Tibial nerve (tissue), 4 donors: ENCODE results near the gene SMOC1. TPM values are rescaled to one million over a fixed set of nuclear protein-coding genes. Genes with fewer than 3 reads are reported as not detected.

Source experiments
- DNase-seq, 2 donors: peaks; one replicate each; pipeline ENCODE4 v3.0.0-alpha.2; 2019; ENCODE audit warnings: low spot score in 2 of 2
- H3K27ac ChIP-seq, 4 donors: fragments of 200-600 bp; sonication (generic) in 3 of 4; one replicate each; pipeline ENCODE4 v1.5.1; 2017 to 2019; ENCODE audit warnings: mild to moderate bottlenecking in 1 of 4
- H3K27me3 ChIP-seq, 2 donors: fragments of 200-600 bp; sonication (generic) in 1 of 2; one replicate each; pipeline versions ENCODE4 v1.5.1 to v1.6.0; 2017 to 2019
- H3K36me3 ChIP-seq, 3 donors: fragments of 200-600 bp; sonication (generic); one replicate each; pipeline ENCODE4 v1.5.1; 2018 to 2019
- H3K4me1 ChIP-seq, 4 donors: fragments of 200-600 bp; sonication (generic) in 3 of 4; one replicate each; pipeline ENCODE4 v1.5.1; 2017 to 2019
- H3K4me3 ChIP-seq, 4 donors: fragments of 200-600 bp; sonication (generic) in 3 of 4; one replicate each; pipeline ENCODE4 v1.5.1; 2017 to 2019; ENCODE audit warnings: mild to moderate bottlenecking in 1 of 4, moderate library complexity in 1 of 4
- H3K9me3 ChIP-seq, 4 donors: fragments of 200-600 bp; sonication (generic) in 3 of 4; one replicate each; pipeline ENCODE4 v1.5.1; 2017 to 2019
- CTCF ChIP-seq, 5 experiments: fragments of 200-600 bp in 3 of 5; fragments of 450-650 bp in 2 of 5; sonication (generic) in 3 of 5; IDR thresholded peaks; one replicate each; pipeline ENCODE4 v1.5.1; 2016 to 2019; ENCODE audit warnings: antibody characterized with exemption in 5 of 5, mild to moderate bottlenecking in 3 of 5, moderate library complexity in 2 of 5
- EP300 ChIP-seq, 2 donors: sonication (generic); formaldehyde crosslinking; IDR thresholded peaks; one replicate each; pipeline ENCODE4 v1.6.1; 2017; ENCODE audit warnings: antibody characterized with exemption in 2 of 2, mild to moderate bottlenecking in 1 of 2
- POLR2A ChIP-seq, 2 donors: fragments of 450-650 bp; IDR thresholded peaks; one replicate each; pipeline ENCODE4 v1.6.1; 2017; ENCODE audit warnings: antibody characterized with exemption in 2 of 2, mild to moderate bottlenecking in 2 of 2, moderate library complexity in 2 of 2
- WGBS, 2 donors: methylation state at CpG; one replicate each; pipeline ENCODE4 v1.1.5; 2018; 5-methylcytosine and 5-hydroxymethylcytosine counted together
- total RNA-seq, 4 donors: library from RNA; depleted of rRNA; stranded (reverse); fragments of >200 nt; gene quantifications; one replicate each; pipeline ENCODE4 v1.1.0, GENCODE V29; 2016

The SMOC1 gene
- total RNA-seq, 4 donors from 2014 or later: 6.0 to 14.4 (median 13.3) TPM

- Histone ChIP-seq H3K27ac (no peak overlapping the region), H3K27me3 (no peaks in the 10 kb centered on the region), H3K4me3 (no peak overlapping the region), H3K4me1 (peaks cover 0 to 31% (median 0%) of the 10 kb centered on the region in 4 donors), H3K9me3 (no peaks in the 10 kb centered on the region), H3K36me3 (no peaks in the 10 kb centered on the region)
- WGBS, 2 donors: 60 to 66% methylated on average over 3 of the region's 3 CpGs
- TF ChIP-seq CTCF (IDR thresholded peaks at IDR 0.05) (no peak), POLR2A (IDR thresholded peaks at IDR 0.05) (no peak), EP300 (IDR thresholded peaks at IDR 0.05) (no peak)
- DNase-seq: no peak
These were observed 113.3 kb downstream of the SMOC1 start for GRCh38 chr14:69992564-69992963.

- peaks cover 0 to 28% (median 0%) of the 10 kb centered on the region in 4 donors for H3K4me1 ChIP-seq
- no peak overlapping the region for H3K27ac ChIP-seq
- TF ChIP-seq CTCF (IDR thresholded peaks at IDR 0.05) (no peak), EP300 (IDR thresholded peaks at IDR 0.05) (no peak), POLR2A (IDR thresholded peaks at IDR 0.05) (no peak)
- DNase-seq: no peak
- H3K27me3 ChIP-seq: no peaks in the 10 kb centered on the region
- no peaks in the 10 kb centered on the region for H3K36me3 ChIP-seq
- H3K4me3 ChIP-seq: no peak overlapping the region
- 82 to 83% methylated on average over 2 of the region's 2 CpGs for WGBS, 2 donors
- no peaks in the 10 kb centered on the region for H3K9me3 ChIP-seq
These were observed 114.1 kb downstream of the SMOC1 start for GRCh38 chr14:69993326-69993725.

GRCh38 chr14:69994002-69994401 is 114.8 kb downstream of the SMOC1 start:
- DNase-seq: no peak
- H3K27me3 ChIP-seq: no peaks in the 10 kb centered on the region
- peaks cover 0 to 28% (median 0%) of the 10 kb centered on the region in 4 donors for H3K4me1 ChIP-seq
- no peaks in the 10 kb centered on the region for H3K36me3 ChIP-seq
- TF ChIP-seq POLR2A (IDR thresholded peaks at IDR 0.05) (no peak), EP300 (IDR thresholded peaks at IDR 0.05) (no peak), CTCF (IDR thresholded peaks at IDR 0.05) (no peak)
- 42 to 54% methylated on average over 4 of the region's 4 CpGs for WGBS, 2 donors
- H3K9me3 ChIP-seq: no peaks in the 10 kb centered on the region
- H3K27ac ChIP-seq: no peak overlapping the region
- H3K4me3 ChIP-seq: no peak overlapping the region

GRCh38 chr14:69996216-69996615 is 117.0 kb downstream of the SMOC1 start:
- H3K27ac ChIP-seq: no peak overlapping the region
- no peak for TF ChIP-seq CTCF (IDR thresholded peaks at IDR 0.05)
- TF ChIP-seq EP300 (IDR thresholded peaks at IDR 0.05): no peak
- no peak for TF ChIP-seq POLR2A (IDR thresholded peaks at IDR 0.05)
- H3K4me3 ChIP-seq: no peak overlapping the region
- no peak for DNase-seq
- H3K9me3 ChIP-seq: no peaks in the 10 kb centered on the region
- no peaks in the 10 kb centered on the region for H3K27me3 ChIP-seq
- WGBS, 2 donors: 100% methylated on average over 1 of the region's 1 CpG
- no peaks in the 10 kb centered on the region for H3K36me3 ChIP-seq
- H3K4me1 ChIP-seq: peaks cover 0 to 13% (median 0%) of the 10 kb centered on the region in 4 donors

- DNase-seq: no peak
- no peaks in the 10 kb centered on the region for H3K9me3 ChIP-seq
- TF ChIP-seq EP300 (IDR thresholded peaks at IDR 0.05) (no peak), CTCF (IDR thresholded peaks at IDR 0.05) (no peak), POLR2A (IDR thresholded peaks at IDR 0.05) (no peak)
- no peaks in the 10 kb centered on the region for H3K36me3 ChIP-seq
- 71 to 78% methylated on average over 5 of the region's 5 CpGs for WGBS, 2 donors
- peaks cover 0 to 7% (median 0%) of the 10 kb centered on the region in 4 donors for H3K4me1 ChIP-seq
- no peak overlapping the region for H3K27ac ChIP-seq
- no peak overlapping the region for H3K4me3 ChIP-seq
- H3K27me3 ChIP-seq: no peaks in the 10 kb centered on the region
These were observed 118.6 kb downstream of the SMOC1 start for GRCh38 chr14:69997849-69998248.
